Measurements from ENCODE around the gene SLC26A4.
"Not testable (repeated sequence)": the region's sequence is repeated elsewhere in the genome, so short reads cannot be mapped to it uniquely, and the experiment has no call there.

SLC26A4 gene

DNA sequence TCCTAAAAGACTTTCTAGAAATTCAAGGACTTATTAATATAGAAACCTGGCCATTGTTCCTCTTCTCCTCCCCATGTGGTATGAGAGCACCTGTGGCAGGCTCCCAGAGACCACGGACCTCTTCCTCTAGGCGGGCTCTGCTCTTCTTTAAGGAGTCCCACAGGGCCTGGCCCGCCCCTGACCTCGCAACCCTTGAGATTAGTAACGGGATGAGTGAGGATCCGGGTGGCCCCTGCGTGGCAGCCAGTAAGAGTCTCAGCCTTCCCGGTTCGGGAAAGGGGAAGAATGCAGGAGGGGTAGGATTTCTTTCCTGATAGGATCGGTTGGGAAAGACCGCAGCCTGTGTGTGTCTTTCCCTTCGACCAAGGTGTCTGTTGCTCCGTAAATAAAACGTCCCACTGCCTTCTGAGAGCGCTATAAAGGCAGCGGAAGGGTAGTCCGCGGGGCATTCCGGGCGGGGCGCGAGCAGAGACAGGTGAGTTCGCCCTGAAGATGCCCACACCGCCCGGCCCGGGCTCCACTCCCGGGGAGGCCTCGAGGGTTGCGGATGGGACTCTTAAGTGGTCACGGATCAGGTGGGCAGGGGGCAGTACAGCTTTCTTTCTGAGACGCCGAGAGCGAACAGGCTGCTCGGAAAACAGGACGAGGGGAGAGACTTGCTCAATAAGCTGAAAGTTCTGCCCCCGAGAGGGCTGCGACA, at the start of gene SLC26A4:
SLC26A4 (plus strand) TSS at position 448 of the 700 bp plus-strand sequence. CDS start 814 bp downstream, outside the sequence.
- no peak for DNase-seq

DNA sequence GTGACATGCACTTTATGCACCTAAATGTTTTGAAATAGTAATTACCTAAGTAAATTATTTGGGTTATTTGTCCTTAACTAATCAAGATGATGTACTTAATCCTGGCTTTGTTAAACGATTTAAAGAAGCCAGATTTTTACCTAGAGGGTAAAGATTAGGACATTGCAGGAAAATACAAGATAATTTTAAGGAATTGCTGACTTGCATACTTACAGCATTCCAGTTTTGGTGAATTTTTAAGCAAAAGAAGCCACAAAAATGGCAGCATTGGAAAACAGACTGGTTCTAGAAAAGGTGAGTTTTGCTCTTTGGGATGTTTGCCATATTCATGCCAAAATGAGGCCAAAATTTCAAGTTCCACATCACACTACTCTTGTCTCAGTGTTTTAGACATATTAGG, 47.2 kb upstream of the SLC26A4 start:
- no peak for DNase-seq

DNA sequence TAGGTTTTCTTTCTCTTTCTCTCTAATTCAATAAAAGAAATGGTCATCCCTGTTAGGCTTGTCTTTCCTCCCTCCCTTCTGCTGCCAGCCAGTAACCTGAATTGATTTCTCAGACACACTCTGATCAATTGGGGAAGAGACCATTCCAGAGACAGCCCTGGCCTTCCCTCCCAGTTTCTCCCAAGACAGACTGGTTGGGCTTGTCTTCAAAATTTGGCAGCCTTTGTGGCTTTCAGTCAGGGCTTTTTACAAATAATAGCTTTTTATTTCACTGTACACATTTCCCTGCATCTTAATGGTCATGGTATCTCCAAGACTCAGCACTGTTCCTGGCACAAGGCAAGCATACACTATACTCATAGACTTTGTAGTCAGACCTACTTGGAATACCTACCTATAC, 46.7 kb upstream of the SLC26A4 start:
- DNase-seq: no peak

DNA sequence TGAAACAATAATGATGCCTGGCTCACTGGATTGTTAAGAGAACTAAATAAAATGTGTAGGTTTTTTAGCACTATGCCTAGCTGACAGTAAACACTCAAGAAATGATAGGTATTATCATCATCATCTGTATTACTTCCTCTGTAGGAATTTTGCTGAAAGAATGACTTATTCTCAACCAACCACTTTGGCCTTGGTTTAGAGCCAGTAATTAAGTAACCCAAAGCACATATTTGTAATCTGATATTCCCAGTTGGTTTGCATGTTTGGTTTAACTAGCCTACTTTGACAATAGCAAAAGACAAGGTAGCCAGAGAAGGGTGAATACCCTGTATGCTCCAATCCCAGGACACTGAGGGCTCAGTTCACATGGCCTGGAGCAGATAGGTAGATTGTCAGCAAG, 46.2 kb upstream of the SLC26A4 start:
- no peak for DNase-seq

DNA sequence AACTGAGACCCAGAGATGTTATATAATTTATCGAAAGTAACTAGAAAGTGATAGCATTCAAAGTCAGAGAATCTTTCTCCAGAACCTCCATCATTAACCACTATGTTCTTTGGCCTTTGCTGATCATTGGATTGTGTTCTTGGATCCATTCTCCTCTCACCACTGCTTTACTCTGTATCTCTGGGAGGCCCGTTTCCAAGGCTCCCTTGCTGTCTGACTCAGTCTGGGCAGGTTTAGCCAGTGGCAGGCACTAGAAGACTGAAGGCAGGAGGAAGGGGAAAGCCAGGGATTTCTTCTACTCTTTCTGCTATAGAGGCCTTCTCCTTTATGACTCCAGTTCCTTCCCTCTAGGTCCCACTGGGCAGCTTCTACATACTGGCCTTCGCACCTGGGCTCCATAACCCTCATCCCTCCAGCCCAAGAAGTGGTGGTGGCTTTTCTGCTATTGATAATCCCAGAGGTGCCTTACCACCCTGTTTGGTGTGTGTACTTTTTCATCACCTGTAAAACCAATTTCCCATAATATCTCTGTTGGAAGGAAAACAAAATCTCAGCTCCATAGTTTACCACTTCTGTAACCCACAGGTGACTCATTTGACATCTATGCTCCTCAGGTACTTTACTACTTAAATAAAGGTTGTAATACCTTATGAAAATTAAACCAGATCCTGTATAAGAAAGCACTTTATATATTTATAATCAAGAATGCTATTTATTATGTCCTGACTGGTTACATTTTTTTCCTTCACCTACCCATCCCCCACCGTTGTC, 44.5 kb upstream of the SLC26A4 start:
- DNase-seq: no peak

DNA sequence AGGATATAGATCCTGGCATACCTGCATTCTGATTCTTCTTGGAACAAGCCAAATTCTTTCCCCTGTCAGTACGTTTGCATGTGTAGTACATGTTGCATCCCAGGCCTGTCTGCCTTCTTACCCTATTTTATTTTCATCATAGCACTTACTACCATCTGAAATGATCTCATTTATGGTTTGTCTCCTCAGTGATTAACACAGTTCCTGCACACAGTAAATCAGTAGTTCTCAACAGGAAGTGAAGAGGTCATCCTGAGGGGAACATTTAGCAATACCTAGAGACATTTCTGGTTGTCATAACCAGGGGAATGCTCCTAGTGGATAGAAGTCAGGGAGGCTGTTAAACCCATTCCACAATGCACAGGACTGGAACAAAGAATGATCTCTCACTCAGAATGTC, 38.2 kb upstream of the SLC26A4 start:
- no peak for DNase-seq

DNA sequence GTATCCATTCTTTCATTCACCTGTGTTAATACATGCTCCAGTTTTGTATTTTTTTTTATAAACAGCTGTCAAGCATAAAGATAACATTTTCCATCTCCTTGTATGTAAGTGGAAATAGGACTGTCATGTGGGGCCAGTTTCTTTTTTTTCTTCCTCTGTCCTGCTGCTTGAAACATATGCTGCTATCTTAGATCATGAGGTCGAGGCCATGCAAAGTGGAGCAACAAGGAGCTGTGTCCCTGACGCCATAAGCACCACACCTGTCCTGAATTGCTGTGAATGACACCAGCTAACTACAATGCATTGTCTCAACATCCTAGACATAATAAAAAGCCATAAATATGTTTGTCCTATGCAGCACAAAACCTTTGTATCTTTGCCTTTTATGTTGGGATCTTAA, 37.7 kb upstream of the SLC26A4 start:
- no peak for DNase-seq

DNA sequence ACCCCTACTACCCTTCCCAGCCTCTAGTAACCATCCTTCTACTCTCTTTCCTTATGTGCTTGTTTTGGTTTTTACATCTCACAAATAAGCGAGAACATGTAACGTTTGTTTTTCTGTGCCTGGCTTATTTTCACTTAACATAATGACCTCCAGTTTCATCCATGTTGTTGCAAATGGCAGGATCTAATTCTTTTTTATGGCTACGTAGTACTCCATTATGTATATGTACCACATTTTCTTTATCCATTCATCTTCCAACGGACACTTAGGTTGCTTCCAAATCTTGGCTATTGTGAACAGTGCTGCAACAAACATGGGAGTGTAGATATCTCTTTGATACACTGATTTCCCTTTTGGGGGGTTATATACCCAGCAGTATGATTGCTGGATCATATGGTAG, 33.6 kb upstream of the SLC26A4 start:
- DNase-seq: no peak

DNA sequence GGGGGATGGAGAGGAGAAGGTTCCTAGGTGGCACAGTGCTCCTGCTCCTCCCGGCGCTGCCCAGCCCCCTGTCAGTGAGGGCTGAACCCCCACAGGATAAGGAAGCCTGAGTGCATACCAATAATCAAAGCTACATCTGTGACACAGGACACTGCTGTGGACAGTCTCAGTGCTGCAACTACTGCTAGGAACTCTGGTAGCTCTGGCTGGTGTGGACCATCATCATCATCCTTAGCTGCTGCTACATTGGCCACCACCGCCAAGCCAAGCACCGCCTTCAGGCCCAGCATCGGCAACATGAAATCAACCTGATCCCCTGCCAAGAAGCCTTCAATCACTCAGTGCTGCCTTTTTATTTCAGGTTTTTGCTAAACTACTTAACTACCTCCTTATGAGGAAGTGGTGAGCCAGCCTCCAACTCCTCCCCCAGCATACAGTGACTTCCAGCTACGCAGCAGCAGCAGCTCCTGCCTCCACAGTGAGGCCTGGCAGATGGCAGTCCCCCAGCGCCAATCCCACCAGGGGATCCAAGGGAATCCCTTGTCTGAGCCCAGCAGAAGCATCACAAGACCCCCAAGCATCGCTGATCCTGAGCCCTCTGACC, 32.1 kb upstream of the SLC26A4 start:
- no peak for DNase-seq

DNA sequence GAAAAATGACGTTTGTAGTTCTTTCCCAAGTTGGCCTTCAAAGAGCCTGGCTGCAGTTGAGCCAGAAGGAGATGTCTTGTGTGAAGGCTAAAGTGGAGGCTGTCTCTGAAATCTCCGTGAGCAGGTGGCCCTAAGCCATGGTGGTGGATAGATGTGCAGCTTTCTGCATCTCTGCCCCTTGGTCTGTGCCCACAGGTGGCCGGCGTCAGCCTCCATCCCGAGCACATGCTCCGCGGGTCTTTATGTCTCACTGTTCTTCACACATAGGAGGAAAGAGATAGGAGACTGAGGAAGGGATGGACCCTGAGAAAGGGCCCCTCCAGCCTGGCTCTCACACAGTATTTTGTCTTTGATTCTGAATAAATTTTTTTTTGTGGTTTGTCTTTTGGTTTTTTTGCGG, 30.3 kb upstream of the SLC26A4 start:
- no peak for DNase-seq

DNA sequence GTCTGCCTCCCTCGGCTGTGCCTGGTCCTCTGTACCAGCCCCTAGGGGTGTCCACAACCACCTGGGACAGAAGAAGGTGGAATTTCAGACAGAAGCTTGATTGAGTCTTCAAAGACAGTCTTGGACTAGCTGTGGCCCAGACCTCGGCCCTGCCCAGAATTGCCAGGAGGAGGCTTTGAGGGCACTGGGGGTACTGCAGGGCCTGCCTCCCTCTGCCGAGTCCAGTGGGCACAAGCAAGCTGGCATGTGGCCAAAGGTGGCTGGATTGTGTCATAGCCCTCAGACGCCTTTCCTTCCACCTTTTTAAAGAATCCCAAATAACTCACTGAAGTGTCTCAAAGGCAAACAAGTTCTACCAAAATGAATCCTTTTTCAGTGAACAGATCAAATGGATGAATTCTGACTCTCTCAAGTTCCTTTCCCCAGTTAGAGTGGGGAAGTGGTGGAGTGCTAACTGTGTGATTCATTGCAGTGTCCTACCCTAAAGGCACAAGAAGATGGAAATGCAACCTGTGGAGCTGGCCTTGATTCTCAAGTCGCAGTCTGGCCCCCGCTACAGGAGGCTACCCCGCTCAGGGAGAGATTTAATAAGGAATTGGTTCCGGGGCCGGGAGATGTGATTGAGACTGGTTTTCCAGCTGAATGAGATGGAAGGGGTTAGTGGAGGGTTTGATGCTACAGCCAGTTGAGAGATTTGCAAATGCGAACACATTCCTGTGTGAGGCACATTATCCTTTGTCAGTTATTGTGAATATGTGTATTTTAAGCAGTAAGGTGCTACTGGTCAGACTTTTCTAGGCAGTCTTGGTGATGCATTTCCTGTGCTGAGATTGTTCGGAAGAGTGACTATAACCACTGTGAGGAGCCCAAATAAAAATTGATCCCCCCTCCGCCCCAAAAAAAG, 28.8 kb upstream of the SLC26A4 start:
- DNase-seq: no peak

DNA sequence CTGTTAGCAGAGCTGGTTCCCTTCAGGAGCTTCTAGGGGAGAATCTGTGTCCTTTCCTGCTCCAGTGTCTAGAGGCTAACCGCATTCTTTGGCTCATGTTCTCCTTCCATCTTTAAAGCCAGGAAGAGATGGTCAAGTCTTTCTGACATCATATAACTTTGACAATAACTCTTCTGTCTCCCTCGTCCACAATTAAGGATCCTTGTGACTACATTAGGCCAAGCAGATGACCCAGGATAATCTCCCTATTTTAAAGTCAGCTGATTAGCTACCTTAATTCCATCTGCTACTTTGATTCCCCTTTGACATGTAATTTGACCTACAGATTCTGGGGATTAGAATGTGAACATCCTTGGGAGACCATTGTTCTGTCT, 28.1 kb upstream of the SLC26A4 start:
- DNase-seq: no peak

DNA sequence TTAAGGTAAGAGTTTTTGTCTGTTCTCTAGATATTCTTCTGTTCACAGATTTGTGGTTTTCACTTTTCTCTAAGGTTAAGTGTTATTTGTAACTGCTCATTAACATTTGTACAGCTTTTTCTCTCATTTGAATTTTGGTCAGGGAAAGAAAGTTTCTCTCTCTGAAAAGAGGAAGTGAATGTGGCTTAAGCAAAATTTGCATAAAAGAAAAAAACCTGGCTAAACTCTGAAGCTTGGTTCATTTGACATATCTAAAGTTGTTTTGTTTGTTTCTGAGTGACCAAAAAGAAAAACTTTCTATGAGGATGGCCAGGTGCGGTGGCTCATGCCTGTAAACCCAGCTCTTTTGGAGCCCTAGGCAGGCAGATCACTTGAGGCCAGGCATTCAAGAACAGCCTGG, 22.0 kb upstream of the SLC26A4 start:
- no peak for DNase-seq

DNA sequence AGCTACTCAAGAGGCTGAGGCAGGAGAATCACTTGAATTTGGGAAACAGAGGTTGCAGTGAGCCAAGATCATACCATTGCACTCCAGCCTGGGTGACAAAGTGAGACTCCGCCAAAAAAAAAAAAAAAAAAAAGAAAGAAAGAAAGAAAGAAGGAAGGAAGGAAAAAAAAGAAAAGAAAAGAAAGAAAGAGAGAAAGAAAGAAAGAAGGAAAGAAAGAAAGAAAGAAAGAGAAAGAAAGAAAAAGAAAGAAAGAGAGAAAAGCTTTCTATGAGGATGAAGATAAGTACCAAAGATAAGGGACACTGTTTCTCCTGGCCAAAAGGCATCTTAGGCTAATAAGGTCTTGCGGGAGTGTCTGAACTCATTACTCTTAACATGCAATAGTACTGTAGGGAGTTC, 21.6 kb upstream of the SLC26A4 start:
- DNase-seq: not testable (repeated sequence)

DNA sequence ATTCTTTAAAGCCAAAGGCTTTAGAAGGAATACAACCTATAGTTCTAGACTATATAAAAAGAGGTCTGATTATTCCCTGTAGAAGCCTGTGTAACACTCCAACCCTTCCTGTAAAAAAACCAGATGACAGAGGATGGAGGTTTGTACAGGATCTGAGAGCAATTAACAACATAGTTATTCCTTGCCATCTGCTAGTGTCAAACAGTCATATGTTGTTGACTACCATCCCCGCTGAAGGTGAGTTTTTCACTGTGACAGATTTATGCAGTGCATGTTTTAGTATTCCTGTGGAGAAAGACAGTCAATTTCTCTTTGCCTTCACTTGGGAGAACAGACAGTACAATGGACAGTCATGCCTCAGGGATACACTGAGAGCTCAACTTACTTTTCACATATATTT, 19.0 kb upstream of the SLC26A4 start:
- no peak for DNase-seq

DNA sequence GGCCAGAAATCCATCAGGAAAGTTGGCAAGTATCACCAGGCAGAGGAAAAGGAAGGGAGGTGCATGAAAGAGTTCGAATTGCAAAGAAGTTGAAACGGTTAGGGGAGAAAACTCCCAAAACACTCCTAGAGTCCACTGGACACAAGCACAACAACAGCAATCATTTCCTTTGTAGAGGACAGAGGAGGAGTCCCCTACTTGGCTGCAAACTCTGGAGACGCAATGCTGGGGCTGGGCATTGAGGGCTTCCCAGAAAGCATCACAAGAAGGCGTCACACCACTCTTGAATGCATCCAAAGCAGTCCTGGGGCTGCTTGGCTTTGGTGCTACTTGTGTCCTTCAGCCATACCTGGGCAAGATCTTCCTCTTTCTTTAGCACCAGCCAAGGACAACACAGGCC, 18.1 kb upstream of the SLC26A4 start:
- DNase-seq: no peak

DNA sequence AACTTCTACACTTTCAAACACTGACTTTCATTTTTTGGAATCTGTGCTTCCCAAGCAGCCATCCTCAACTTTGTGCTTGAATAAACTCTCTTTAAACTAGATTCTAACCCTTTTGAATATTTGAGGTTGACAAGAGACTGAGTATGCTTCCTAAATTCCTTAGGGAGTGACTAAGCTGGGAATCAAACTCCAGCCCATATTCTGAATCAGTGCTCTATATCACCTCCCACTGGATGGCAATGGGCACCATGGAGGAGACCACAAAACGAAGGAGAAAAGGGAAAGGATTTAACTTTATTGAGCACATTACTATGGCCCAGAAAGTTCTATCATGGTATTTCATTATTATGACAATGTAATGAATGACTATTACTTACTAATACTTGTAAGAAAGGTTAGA, 17.2 kb upstream of the SLC26A4 start:
- DNase-seq: no peak

DNA sequence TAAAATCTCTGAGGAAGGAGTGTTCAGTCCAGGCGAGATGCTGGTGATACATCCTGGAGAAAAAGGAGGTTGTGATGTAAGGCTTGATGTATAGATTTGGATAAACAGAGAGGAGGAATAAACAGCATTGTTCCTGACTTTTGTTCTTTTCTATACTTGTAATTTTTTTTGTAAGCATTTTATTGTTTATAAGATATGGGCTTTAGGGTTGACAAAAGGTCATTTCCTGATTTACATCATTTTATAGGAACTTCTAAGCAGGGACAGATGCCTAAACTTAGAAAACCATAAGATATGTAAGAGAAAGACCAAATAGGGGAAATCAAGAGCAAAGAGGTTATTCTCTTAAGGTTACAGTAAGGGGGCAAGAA, 16.7 kb upstream of the SLC26A4 start:
- DNase-seq: no peak

DNA sequence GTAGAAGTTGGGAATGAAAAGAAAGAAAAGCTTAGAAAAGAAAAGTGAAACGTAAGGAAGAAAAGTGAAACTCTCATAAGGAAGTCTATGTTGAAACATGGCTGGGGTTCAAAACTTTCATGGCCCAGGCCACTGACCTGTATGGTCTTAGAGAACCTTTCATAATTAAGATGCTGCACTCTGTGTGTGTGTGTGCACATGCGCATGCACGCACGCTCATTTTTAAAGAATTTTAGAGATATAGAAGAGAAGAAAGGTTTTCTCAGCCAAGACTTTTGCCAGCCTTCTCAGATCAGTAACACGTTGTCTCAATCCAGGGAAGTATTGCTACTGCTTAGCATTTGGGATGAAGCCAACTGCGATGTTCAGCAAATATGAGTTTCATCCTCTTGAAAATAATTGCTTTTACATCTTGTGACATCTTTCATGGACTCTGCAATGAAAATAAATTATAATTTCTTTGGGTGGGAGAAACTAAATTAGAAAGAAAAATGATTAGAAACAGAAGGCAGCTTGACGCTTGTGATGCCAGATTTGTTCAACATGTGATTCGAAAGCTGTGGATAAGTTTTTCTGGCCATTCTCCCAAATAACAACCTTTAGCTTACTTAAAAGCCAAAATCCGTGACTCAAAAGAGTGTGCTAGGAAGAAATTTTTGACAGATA, 16.2 kb upstream of the SLC26A4 start:
- no peak for DNase-seq

DNA sequence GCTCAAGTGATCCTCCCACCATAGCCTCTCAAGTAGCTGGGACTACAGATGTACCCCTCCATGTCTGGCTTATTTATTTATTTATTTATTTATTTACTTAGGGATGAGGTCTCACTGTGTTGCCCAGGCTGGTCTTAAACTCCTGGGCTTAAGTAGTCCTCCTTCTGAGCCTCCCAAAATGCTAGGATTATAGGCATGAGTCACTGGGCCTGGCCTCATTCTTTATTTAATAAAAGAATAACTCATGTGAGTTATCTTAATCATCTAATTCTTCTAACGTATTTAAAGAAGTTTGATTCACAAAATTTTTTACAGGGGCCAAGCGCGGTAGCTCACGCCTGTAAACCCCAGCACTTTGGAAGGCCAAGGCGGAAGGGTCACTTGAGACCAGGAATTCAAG, 8.0 kb upstream of the SLC26A4 start:
- DNase-seq: no peak

DNA sequence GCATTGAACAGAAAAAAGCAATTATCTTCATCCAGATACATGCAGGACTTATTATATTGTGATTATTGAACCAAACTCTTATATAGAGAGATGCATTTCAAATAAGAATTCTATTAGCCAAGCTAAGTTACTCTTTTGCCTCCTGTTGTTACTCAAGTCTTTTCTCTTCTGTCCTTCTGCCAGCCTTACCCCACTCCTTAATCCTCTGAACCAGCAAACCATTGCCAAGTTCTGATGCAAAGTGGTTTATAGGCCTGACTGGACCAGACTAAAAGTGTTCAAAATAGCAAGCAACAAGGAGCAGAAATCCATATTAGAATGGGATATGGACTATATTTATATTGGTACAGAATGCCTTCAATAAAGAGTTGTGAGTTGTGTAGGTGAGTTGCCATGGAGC, 2.2 kb upstream of the SLC26A4 start:
- DNase-seq: no peak

DNA sequence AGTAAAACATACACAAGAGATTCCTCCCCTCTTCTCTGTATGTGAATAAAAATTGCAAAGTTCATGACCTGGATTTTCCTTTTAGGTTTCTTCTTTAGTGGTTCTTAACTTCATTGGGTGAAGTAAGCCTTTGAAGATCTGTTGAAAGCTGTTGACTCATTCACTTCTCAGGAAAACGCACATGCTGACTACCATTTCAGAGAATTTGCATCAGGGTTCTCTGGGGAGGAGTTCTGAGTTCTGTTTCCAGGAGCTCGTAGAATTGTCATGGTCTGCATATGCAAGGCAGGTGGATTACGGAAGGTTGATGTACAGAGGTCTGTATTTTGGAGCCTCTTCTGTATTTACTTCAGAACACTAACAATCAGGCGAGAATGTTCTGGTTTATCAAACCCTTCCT, 962 bp upstream of the SLC26A4 start:
- DNase-seq: no peak
